HG02623 (cell line): ENCODE measurements around the gene GPSM1.

Experiments used
- ATAC-seq: cut with Tn5 transposase; IDR thresholded peaks from one replicate; pipeline ENCODE4 v1.9.1; 2021; ENCODE audit warnings: moderate library complexity; ENCODE audit not compliant: unreplicated experiment

Gene GPSM1

DNA sequence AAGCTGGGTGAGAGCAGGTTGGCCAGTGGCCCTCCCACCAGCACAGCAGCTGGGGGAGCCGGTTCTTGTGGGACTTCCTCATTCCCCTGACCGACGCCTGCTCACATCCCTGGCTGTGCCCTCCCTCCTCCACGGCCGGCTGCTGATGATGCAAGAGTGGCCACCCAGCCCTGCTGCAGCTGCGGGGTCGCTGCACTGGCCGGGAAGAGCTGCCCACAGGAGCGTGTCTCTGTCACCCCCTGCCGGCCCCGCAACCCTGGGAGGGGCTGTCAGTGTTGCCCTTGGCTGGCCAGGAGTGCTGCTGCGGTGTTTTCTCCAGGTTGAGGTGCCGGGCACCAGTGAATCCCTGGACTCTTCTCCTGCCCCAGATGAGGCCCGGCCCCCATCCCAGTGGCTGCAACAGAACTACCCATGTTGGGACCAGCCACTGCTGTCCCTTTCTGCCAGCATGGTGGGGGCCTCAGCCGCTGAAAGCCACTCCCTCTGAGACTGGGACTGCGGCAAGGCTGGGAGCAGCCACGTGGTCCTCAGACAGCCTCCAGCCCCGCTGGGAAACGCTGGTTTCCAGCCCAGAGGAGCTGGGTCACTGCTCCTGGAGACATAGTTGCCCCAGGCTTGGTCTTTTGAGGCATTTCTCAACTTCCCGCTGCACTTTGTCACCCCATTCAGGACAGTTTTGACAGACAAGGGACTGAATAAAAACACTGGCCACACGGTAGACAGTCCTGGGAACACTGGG, 45.4 kb downstream of the GPSM1 start:
- ATAC-seq = no peak

GRCh38 chr9:136373300-136374182, 46.2 kb downstream of the GPSM1 start, which contains the start of gene CARD9:
Gene CARD9 (minus strand): TSS chr9:136373669. CDS start chr9:136372078, 1,591 bp downstream.
- no peak for ATAC-seq

GRCh38 chr9:136374183-136374575, 46.8 kb downstream of the GPSM1 start:
- no peak for ATAC-seq

- ATAC-seq = no peak
These were observed 47.8 kb downstream of the GPSM1 start for GRCh38 chr9:136375096-136375495.

- ATAC-seq = no peak
These were observed 49.1 kb downstream of the GPSM1 start for GRCh38 chr9:136376457-136376856.

- no peak for ATAC-seq
These were observed 50.2 kb downstream of the GPSM1 start for GRCh38 chr9:136377341-136378169.

DNA sequence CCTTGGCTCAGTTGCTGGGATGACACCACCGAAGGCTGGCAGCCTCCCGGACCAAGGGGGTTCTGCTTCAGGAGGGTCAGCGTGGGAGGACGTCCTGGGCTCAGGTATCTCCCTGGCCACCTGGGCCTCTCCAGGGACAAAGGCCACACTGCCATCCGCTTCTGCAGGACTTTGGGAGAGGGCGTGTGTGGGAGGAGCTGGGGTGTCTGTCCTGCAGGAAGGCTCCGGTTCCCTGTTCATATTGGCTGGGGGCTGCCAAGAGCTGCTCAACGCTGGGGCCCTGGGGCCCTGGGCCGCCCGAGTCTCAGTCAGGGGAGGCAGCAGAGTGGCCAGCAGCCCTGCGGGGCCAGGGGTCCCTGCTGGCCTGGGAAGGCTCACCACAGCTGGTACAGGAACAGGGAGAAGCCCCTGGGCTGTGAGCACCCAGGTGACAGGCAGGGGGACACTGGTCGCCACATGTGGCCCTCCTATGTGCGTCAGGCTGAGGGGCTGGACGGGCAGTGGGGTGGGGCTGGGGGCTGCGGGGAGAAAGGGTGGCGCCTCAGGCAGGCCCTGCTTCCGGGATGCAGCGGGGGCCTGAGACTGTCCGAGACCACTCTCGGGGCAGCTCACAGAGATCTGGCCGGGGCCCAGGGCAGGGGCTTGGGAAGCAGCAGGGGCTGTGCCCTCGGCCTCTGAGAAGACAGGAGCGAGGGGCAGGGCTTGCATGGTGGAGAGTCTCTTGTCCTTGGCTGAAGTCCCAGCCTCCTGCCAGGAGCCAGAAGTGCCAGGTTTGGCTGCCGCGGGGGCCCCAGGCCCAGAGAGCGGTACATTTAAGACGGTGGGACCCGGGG, 51.0 kb downstream of the GPSM1 start:
- ATAC-seq = no peak

DNA sequence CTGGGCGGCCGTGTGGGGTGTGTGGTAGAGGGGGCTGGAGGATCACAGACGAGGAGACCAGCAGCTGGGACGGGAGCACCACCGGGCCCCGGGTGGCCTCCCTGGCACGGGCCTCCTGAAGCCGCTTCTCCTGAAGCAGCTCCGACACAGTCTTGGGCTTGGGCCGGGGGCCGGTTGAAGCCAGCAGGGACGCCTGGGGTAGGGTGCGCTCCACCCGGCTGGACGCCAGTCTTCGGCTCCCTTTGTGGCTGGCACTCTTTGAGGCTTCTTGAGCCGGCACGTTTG, 51.6 kb downstream of the GPSM1 start:
- ATAC-seq = no peak

DNA sequence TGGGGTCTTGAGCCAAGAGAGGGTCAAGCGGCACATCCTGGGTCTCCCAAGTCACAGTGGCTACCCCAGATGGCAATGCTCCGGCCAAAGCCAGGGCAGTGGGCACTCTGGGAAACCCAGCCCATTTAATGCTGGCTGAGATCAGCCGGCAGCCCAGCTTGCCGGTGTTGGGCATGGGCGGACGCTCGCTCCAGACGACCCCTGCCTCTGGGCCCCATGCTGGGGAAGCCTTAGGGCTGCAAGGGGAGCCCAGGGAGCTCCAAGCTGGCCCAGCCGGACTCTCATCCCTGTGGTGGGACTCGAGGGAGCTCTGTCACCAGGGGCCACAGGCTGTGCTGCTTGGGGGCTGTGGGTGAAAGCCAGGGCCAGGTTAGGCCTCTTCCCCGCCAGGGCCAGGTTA, 52.1 kb downstream of the GPSM1 start:
- ATAC-seq = no peak

DNA sequence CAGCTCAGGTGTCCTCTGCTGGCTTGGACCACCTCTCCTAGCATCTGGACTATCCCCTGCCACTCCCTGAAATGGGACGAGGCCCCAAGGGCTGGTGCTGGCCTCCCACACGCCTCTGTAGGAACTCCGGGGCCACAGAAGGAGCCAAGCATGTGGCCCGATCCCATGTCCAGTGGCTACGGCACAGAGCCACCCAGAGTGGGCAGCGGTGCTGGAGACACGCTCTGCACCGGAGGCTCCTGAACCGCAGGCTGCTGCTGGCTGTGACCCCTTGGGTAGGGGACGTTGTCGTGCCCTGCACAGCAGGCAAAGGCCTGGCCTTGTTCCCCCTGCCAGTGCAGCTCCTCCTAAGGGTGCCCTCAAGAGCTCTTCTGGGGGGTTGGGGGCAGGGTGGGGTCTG, 52.6 kb downstream of the GPSM1 start:
- no peak for ATAC-seq

DNA sequence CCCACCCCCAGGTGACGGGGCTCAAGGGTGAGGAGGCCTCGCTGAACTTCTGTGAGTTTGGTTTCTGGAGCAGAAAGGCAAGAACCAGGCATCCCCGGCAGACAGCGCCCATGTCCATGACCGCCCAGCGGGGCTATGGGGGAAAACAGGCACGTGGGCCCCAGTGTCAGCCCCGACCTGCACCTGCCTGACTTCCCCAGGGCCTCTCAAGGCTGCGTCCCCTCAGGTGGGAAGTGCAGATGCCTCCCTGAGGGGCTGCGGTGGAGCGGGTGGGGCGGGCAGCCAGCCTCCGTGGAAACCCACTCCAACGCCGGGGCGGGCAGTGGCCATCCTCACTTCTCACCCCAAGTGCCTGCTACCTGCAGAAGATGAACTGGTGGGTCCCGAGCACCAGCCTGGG, 53.0 kb downstream of the GPSM1 start:
- ATAC-seq = no peak

GRCh38 chr9:136381311-136381710, 54.0 kb downstream of the GPSM1 start:
- ATAC-seq = no peak

DNA sequence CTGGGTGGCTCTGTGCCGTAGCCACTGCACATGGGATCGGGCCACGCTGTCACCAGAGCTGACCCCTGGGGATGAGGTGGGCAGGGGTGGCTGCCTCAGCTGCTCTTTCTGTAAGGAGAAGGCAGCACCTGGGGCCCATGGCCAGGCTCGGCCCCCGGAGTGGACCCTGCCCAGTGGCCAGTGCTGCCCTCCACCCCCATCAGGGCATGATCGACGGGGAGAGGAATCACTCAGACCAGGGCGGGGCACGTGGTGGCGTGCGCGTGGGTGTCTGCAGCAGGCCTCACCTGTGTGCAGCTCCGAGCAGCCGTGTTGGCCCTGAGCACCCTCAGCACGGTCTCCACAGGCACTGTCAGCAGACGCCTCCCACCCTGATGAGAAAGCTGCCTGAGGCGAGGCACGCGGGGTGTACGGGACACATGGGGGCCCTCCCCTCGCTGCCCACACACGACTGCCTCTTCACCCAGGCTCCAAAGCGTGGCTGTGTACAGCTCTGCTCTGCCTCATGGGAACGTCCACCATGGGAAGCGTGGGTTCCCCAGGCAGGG, 54.7 kb downstream of the GPSM1 start:
- no peak for ATAC-seq

DNA sequence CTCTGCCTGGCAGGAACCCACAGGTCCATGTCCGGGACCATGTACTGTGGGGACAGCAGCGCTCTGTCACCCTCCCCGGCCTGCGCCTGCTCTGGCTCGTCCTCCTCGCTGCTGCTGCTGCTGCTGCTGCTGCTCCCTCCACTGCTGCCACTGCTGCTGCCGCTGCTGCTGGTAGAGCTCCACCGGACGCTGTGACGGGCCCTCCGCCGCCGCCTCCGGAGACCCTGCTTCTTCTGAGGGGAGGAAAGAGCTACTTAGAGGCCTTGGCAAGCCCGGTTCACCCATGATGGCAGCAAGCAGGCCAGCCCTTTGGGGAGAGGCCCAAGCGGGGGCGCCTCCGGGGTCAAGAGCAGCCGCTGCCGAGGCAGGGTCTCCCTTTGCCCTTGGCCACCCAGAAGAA, 56.1 kb downstream of the GPSM1 start:
- ATAC-seq = no peak

DNA sequence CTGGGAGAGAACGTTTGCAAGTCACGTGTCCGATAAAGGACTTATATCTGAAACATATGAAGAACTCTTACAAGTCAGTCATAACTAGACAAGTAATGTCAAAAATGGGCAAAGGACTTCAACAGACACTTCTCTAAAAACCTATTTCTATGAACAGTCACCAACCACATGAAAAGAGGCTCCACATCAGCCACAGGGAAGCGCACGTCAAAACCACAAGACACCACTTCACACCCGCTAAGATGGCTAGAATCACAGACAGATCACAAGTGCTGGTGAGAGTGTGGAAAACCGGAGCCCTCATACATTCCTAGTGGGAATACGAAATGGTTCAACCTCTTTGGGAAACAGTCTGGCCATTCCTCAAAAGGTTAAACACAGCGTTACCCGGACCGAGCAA, 57.7 kb downstream of the GPSM1 start:
- ATAC-seq = no peak

DNA sequence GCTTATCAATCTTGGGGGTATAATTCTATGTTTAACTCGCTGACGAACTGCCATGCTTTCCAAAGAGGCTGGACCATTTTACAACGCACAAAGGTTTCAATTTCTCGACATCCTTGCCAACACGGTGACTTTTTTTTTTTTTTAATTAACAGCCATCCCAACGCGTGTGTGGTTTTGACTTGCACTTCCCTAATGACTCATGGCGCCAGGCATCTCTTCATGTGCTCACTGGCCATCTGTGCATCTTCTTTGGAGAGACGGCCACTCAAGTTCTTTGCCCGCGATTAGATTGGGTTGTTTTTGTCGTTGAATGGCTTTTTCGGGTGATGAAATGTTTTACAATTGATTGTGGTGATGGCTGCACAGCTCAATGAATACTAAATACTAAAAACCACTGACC, 58.7 kb downstream of the GPSM1 start:
- no peak for ATAC-seq

GRCh38 chr9:136387217-136387616, 59.9 kb downstream of the GPSM1 start:
- no peak for ATAC-seq

- ATAC-seq = no peak
These were observed 62.1 kb downstream of the GPSM1 start for GRCh38 chr9:136389396-136389795.

DNA sequence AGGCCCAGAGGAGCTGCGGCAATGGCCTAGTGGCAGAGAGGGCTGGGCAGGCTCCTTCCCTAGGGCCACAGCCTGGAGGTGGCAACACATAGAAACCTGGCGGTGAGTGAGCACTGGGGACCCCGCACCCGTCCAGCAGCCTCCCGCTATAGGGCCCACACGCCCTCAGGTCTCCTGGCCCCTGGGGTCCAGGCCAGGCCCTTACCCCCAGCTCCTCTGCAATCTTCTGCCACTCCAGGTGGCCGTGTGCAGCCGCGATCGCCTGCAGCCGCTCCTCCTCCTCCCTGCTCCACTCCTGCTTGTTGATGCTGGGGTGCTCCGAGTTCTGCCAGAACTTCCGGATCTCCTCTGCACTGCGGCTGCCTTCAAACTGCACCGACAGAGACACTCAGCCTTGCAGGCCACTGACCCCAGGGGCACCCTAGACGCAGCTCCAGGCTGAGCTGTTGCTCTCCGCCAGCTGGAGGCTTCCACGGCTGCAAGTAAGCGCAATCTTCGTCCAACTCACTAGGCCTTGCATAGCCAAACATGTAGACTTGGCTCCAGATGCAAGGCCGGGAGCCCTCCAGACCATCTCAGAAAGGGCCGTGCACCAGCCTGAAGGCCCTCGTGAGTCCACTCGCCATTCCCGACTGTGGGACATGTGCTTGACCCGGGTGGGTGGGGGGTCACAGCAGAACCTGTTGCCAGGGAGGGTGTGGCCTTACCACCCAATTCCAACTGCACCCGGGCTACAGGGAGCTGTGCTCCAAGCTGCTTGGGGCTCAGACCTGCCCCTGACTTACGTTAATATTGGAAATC, 64.6 kb downstream of the GPSM1 start:
- no peak for ATAC-seq
